Panc1 (cell line): ENCODE data around the gene PIH1D1. TPM values are rescaled to one million over a fixed set of nuclear protein-coding genes. Genes with fewer than 3 reads are reported as not detected.

Experiments used
- ATAC-seq: fragments of 200-7000 bp; cut with Tn5 transposase; 2 replicates; pipeline ENCODE4 v1.9.1; 2020; ENCODE audit warnings: mild to moderate bottlenecking, moderate library complexity
- BruUV-seq: library from RNA; stranded (reverse); fragments of 400-500 nt; replicated peaks from 2 replicates; lab custom pipeline; 2021; lab: Mats Ljungman, UMichigan
- CTCF ChIA-PET: fragments of 300-600 bp; sonication (Branson Sonifier 250); formaldehyde crosslinking; loops from one replicate; lab custom pipeline; 2022; ENCODE audit warnings: antibody characterized with exemption; lab: Charles Lee
- POLR2A ChIA-PET: fragments of 300-600 bp; sonication (Branson Sonifier 250); formaldehyde crosslinking; loops from one replicate; lab custom pipeline; 2022; ENCODE audit warnings: antibody characterized with exemption; lab: Charles Lee
- DNase-seq: peaks from one replicate; pipeline ENCODE4 v3.0.0-alpha.2; 2010; ENCODE audit warnings: low read depth, low spot score
- H3K27ac ChIP-seq: 2 replicates; pipeline ENCODE4 v1.5.1; 2011; ENCODE audit warnings: mild to moderate bottlenecking, low read length, inconsistent platforms
- H3K27me3 ChIP-seq: fragments of 200-500 bp; sonication (Bioruptor generic); 2 replicates; pipeline ENCODE4 v1.6.0; 2014; ENCODE audit warnings: low read length, inconsistent platforms; ENCODE audit not compliant: control insufficient read depth, insufficient read depth
- H3K36me3 ChIP-seq: fragments of 200-500 bp; sonication (Bioruptor generic); 2 replicates; pipeline ENCODE4 v1.5.1; 2014; ENCODE audit warnings: inconsistent platforms, mild to moderate bottlenecking, low read length, moderate library complexity; ENCODE audit not compliant: control insufficient read depth, insufficient read depth
- H3K4me1 ChIP-seq: 2 replicates; pipeline ENCODE4 v1.5.1; 2011; ENCODE audit warnings: inconsistent platforms, mild to moderate bottlenecking, low read length, moderate library complexity; ENCODE audit not compliant: control insufficient read depth, insufficient read depth
- H3K4me3 ChIP-seq, 2 experiments: 2 replicates each; pipeline ENCODE4 v1.5.1; 2011 to 2012; ENCODE audit warnings: low read depth in 2 of 2, low read length in 2 of 2, mild to moderate bottlenecking in 2 of 2, inconsistent platforms in 1 of 2, moderate library complexity in 1 of 2
- H3K9me3 ChIP-seq: fragments of 200-500 bp; sonication (Bioruptor generic); 2 replicates; pipeline ENCODE4 v1.5.1; 2014; ENCODE audit warnings: low read depth, mild to moderate bottlenecking, inconsistent platforms, low read length, moderate library complexity; ENCODE audit not compliant: control insufficient read depth, insufficient read depth
- POLR2AphosphoS5 ChIP-seq: IDR thresholded peaks from 2 replicates; pipeline ENCODE4 v1.6.1; 2012; ENCODE audit warnings: mild to moderate bottlenecking, low read depth, low read length, moderate library complexity
- SIN3A ChIP-seq: IDR thresholded peaks from 2 replicates; pipeline ENCODE4 v1.6.1; 2012; ENCODE audit warnings: low read depth, mild to moderate bottlenecking, low read length, moderate library complexity, borderline replicate concordance; ENCODE audit not compliant: insufficient read depth
- TCF7L2 ChIP-seq: IDR thresholded peaks from 2 replicates; pipeline ENCODE4 v1.6.1; 2011; ENCODE audit warnings: mild to moderate bottlenecking, low read depth, low read length, inconsistent platforms
- in situ Hi-C: cut with HindIII; loops from 2 replicates; pipeline ENCODE4 v1.10.0; 2016; ENCODE audit warnings: low sequenced_read_pairs, low pct_unique_long_range_greater_than_20kb
- intact Hi-C: fragments of 100-400 bp; cut with micrococcal nuclease; formaldehyde crosslinking; loops from one replicate; pipeline ENCODE4 v1.10.0; 2022; ENCODE audit not compliant: unreplicated experiment
- total RNA-seq: library from RNA; stranded (reverse); gene quantifications from one replicate; pipeline ENCODE4 v1.2.1, GENCODE V29; 2021; ENCODE audit not compliant: unreplicated experiment
- TF ChIP-seq, protein P1 (sequence below), 2 experiments: IDR thresholded peaks; 2 replicates each; pipeline ENCODE4 v1.6.1; 2011 to 2012; ENCODE audit warnings: low read depth in 2 of 2, control low read depth in 1 of 2, low read length in 1 of 2, mild to moderate bottlenecking in 1 of 2, moderate library complexity in 1 of 2; ENCODE audit not compliant: insufficient read depth in 1 of 2
- TF ChIP-seq, protein P2 (sequence below): fragments of 450-650 bp; IDR thresholded peaks from 2 replicates; pipeline ENCODE4 v1.5.1; 2017; ENCODE audit warnings: mild to moderate bottlenecking

The PIH1D1 gene
- total RNA-seq, 1 experiment from 2014 or later, result 78.5 TPM

- ATAC-seq, result no peak
- BruUV-seq, result no TSS peak
- DNase-seq, result no peak
- peaks cover 19% of the 10 kb centered on the region for H3K36me3 ChIP-seq
- in situ Hi-C loops, result no loop called here
- peak overlapping the region; percentile 1 to 14; a peak in 2 of 4 replicates for H3K4me3 ChIP-seq
- intact Hi-C loops, result no loop called here
- no peaks in the 10 kb centered on the region for H3K27me3 ChIP-seq
- ChIA-PET CTCF (no interaction called here), POLR2A (no interaction called here)
- TF ChIP-seq, protein P1, sequence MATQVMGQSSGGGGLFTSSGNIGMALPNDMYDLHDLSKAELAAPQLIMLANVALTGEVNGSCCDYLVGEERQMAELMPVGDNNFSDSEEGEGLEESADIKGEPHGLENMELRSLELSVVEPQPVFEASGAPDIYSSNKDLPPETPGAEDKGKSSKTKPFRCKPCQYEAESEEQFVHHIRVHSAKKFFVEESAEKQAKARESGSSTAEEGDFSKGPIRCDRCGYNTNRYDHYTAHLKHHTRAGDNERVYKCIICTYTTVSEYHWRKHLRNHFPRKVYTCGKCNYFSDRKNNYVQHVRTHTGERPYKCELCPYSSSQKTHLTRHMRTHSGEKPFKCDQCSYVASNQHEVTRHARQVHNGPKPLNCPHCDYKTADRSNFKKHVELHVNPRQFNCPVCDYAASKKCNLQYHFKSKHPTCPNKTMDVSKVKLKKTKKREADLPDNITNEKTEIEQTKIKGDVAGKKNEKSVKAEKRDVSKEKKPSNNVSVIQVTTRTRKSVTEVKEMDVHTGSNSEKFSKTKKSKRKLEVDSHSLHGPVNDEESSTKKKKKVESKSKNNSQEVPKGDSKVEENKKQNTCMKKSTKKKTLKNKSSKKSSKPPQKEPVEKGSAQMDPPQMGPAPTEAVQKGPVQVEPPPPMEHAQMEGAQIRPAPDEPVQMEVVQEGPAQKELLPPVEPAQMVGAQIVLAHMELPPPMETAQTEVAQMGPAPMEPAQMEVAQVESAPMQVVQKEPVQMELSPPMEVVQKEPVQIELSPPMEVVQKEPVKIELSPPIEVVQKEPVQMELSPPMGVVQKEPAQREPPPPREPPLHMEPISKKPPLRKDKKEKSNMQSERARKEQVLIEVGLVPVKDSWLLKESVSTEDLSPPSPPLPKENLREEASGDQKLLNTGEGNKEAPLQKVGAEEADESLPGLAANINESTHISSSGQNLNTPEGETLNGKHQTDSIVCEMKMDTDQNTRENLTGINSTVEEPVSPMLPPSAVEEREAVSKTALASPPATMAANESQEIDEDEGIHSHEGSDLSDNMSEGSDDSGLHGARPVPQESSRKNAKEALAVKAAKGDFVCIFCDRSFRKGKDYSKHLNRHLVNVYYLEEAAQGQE (IDR thresholded peaks at IDR 0.05; ENCODE audit: insufficient read depth in 1 of 2, low read depth in 2 of 2, low read length in 1 of 2), result no peak
- TF ChIP-seq, protein P2, sequence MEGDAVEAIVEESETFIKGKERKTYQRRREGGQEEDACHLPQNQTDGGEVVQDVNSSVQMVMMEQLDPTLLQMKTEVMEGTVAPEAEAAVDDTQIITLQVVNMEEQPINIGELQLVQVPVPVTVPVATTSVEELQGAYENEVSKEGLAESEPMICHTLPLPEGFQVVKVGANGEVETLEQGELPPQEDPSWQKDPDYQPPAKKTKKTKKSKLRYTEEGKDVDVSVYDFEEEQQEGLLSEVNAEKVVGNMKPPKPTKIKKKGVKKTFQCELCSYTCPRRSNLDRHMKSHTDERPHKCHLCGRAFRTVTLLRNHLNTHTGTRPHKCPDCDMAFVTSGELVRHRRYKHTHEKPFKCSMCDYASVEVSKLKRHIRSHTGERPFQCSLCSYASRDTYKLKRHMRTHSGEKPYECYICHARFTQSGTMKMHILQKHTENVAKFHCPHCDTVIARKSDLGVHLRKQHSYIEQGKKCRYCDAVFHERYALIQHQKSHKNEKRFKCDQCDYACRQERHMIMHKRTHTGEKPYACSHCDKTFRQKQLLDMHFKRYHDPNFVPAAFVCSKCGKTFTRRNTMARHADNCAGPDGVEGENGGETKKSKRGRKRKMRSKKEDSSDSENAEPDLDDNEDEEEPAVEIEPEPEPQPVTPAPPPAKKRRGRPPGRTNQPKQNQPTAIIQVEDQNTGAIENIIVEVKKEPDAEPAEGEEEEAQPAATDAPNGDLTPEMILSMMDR, result no peak
- TF ChIP-seq SIN3A, result no peak
- no peak; the same call in 1 of the 2 replicates for TF ChIP-seq POLR2AphosphoS5
- TF ChIP-seq TCF7L2, result no peak
- H3K27ac ChIP-seq, result no peak overlapping the region
- no peaks in the 10 kb centered on the region for H3K9me3 ChIP-seq
- peaks cover 17% of the 10 kb centered on the region for H3K4me1 ChIP-seq
These were observed 46.9 kb upstream of the PIH1D1 start for GRCh38 chr19:49498475-49498874.

- ChIA-PET POLR2A (no interaction called here), CTCF (no interaction called here)
- Histone ChIP-seq H3K4me1 (peaks cover 17% of the 10 kb centered on the region), H3K27ac (peak overlapping the region; percentile 99), H3K4me3 (peak overlapping the region; percentile 99 to 100), H3K9me3 (no peaks in the 10 kb centered on the region), H3K27me3 (no peaks in the 10 kb centered on the region), H3K36me3 (peaks cover 19% of the 10 kb centered on the region)
- BruUV-seq, result no TSS peak
- ATAC-seq (no peak), DNase-seq (no peak)
- in situ Hi-C loops, result no loop called here
- TF ChIP-seq TCF7L2 (no peak), SIN3A (no peak), POLR2AphosphoS5 (no peak)
- TF ChIP-seq, protein P2, result no peak
- TF ChIP-seq, protein P1 (IDR thresholded peaks at IDR 0.05; ENCODE audit: insufficient read depth in 1 of 2, low read depth in 2 of 2, low read length in 1 of 2), result no peak
- intact Hi-C loops, result no loop called here
These were observed 46.1 kb upstream of the PIH1D1 start for GRCh38 chr19:49497789-49498103.
